Colonic mucosa (tissue), 4 donors: ENCODE results near the gene C2orf49. TPM values are rescaled to one million over a fixed set of nuclear protein-coding genes. Genes with fewer than 3 reads are reported as not detected.

Experiments used
- DNase-seq: peaks from one replicate; pipeline ENCODE4 v3.0.0-alpha.2; 2020
- H3K27ac ChIP-seq: fragments of 200-600 bp; one replicate; pipeline ENCODE4 v1.8.0; 2021
- H3K27me3 ChIP-seq: fragments of 200-600 bp; one replicate; pipeline ENCODE4 v1.8.0; 2021
- H3K36me3 ChIP-seq: fragments of 200-600 bp; one replicate; pipeline ENCODE4 v1.8.0; 2021
- H3K4me1 ChIP-seq: fragments of 200-600 bp; one replicate; pipeline ENCODE4 v1.8.0; 2021; ENCODE audit warnings: mild to moderate bottlenecking
- H3K4me3 ChIP-seq: fragments of 200-600 bp; one replicate; pipeline ENCODE4 v1.8.0; 2021
- H3K9ac ChIP-seq, 2 donors: one replicate each; pipeline ENCODE4 v1.7.0; 2013; ENCODE audit warnings: control low read depth in 2 of 2, low read depth in 2 of 2, low read length in 2 of 2
- H3K9me3 ChIP-seq: fragments of 200-600 bp; one replicate; pipeline ENCODE4 v1.8.0; 2021
- CTCF ChIP-seq: fragments of 200-600 bp; IDR thresholded peaks from one replicate; pipeline ENCODE4 v1.8.0; 2022; ENCODE audit warnings: antibody characterized with exemption, mild to moderate bottlenecking
- intact Hi-C: fragments of 100-400 bp; cut with DNase I; formaldehyde crosslinking; loops from one replicate; pipeline ENCODE4 v1.14.1; 2022
- total RNA-seq, 2 donors: library from RNA; stranded (reverse); fragmentation: NEBNext Ultra II Directional in 1 of 2; extraction: Animal tissue kit (Norgen Biotek cat#: 25700) in 1 of 2; gene quantifications; one replicate each; pipeline ENCODE4 v1.2.1, GENCODE V29; 2021
- donor health status: healthy.
- donor health status: DM: no; HTN: no; CAD: no.
- donor health status: DM: no; HTN: no; CAD: no.

The C2orf49 gene
- total RNA-seq, 2 donors from 2014 or later = 11.9 to 17.4 TPM

- no peak for DNase-seq
- Histone ChIP-seq H3K9me3 (no peaks in the 10 kb centered on the region), H3K36me3 (peaks cover 1% of the 10 kb centered on the region)
Observed at GRCh38 chr2:105383432-105384166, 46.3 kb downstream of the C2orf49 start.

GRCh38 chr2:105384216-105384615 lies 46.9 kb downstream of the C2orf49 start:
- Histone ChIP-seq H3K4me1 (peaks cover 4% of the 10 kb centered on the region), H3K9me3 (no peaks in the 10 kb centered on the region), H3K36me3 (no peaks in the 10 kb centered on the region), H3K27ac (peak overlapping the region; percentile 94), H3K9ac (no peak overlapping the region), H3K27me3 (no peaks in the 10 kb centered on the region), H3K4me3 (no peak overlapping the region)
- intact Hi-C loops = loop anchor here (5.0 kb wide), 1 partner anchor 68 kb away; no protein-coding TSS in a partner anchor
- no peak for TF ChIP-seq CTCF
- DNase-seq = no peak

More at GRCh38 chr2:105383432-105384166, 46.3 kb downstream of the C2orf49 start:
- no peak overlapping the region for H3K9ac ChIP-seq
- no peak for TF ChIP-seq CTCF
- no peaks in the 10 kb centered on the region for H3K27me3 ChIP-seq
- no peak overlapping the region for H3K27ac ChIP-seq
- H3K4me3 ChIP-seq = no peak overlapping the region
- intact Hi-C loops = loop anchor here (5.0 kb wide), 1 partner anchor 69 kb away; no protein-coding TSS in a partner anchor
- peaks cover 4% of the 10 kb centered on the region for H3K4me1 ChIP-seq

- Histone ChIP-seq H3K4me1 (peaks cover 4% of the 10 kb centered on the region), H3K9ac (peak overlapping the region in 1 of 2 donors; percentile 13)
Observed at GRCh38 chr2:105384861-105385260, 47.5 kb downstream of the C2orf49 start.

GRCh38 chr2:105385731-105386540 lies 48.6 kb downstream of the C2orf49 start:
- Histone ChIP-seq H3K4me1 (peaks cover 4% of the 10 kb centered on the region), H3K9ac (peak overlapping the region in 1 of 2 donors; percentile 71), H3K4me3 (no peak overlapping the region), H3K27me3 (no peaks in the 10 kb centered on the region), H3K27ac (peak overlapping the region; percentile 94), H3K9me3 (no peaks in the 10 kb centered on the region), H3K36me3 (no peaks in the 10 kb centered on the region)
- TF ChIP-seq CTCF = no peak
- intact Hi-C loops = no loop called here
- DNase-seq = peak; percentile 77

More at GRCh38 chr2:105384861-105385260, 47.5 kb downstream of the C2orf49 start:
- Histone ChIP-seq H3K27ac (peak overlapping the region; percentile 94), H3K4me3 (no peak overlapping the region), H3K9me3 (no peaks in the 10 kb centered on the region), H3K36me3 (no peaks in the 10 kb centered on the region), H3K27me3 (no peaks in the 10 kb centered on the region)
- intact Hi-C loops = loop anchor here (5.0 kb wide), 1 partner anchor 67 kb away; no protein-coding TSS in a partner anchor
- no peak for TF ChIP-seq CTCF
- DNase-seq = no peak

- H3K9ac ChIP-seq = peak overlapping the region in 1 of 2 donors; percentile 3
- H3K4me3 ChIP-seq = no peak overlapping the region
- H3K27me3 ChIP-seq = no peaks in the 10 kb centered on the region
- H3K4me1 ChIP-seq = peaks cover 4% of the 10 kb centered on the region
- H3K36me3 ChIP-seq = no peaks in the 10 kb centered on the region
- DNase-seq = no peak
- H3K9me3 ChIP-seq = no peaks in the 10 kb centered on the region
- intact Hi-C loops = no loop called here
- peak overlapping the region; percentile 94 for H3K27ac ChIP-seq
- TF ChIP-seq CTCF = no peak
Observed at GRCh38 chr2:105387225-105387624, 49.9 kb downstream of the C2orf49 start.
